Endothelial cell of umbilical vein (primary cell): ENCODE measurements around the gene ZNF597. TPM values are rescaled to one million over a fixed set of nuclear protein-coding genes. Genes with fewer than 3 reads are reported as not detected.

ENCODE experiments used
- BruUV-seq: library from RNA; stranded (reverse); fragments of 400-500 nt; replicated peaks from 2 replicates; lab custom pipeline; 2021; lab: Mats Ljungman, UMichigan
- CTCF ChIA-PET: fragments of 300-600, 350-600 bp; sonication (Branson Sonifier 250); formaldehyde crosslinking; loops from one replicate; lab custom pipeline; 2021; ENCODE audit warnings: antibody characterized with exemption, inconsistent platforms; lab: Charles Lee
- POLR2A ChIA-PET: fragments of 300-600, 350-600 bp; sonication (Branson Sonifier 250); formaldehyde crosslinking; loops from one replicate; lab custom pipeline; 2021; ENCODE audit warnings: antibody characterized with exemption, inconsistent platforms; lab: Charles Lee
- DNase-seq: peaks from one replicate; pipeline ENCODE4 v3.0.0-alpha.2; 2011; ENCODE audit warnings: low read depth, low spot score
- FAIRE-seq: peaks from 2 replicates; lab custom pipeline; 2011; peaks lifted over from hg19 to GRCh38; lab: Jason Lieb, UNC
- H2AFZ ChIP-seq: 2 replicates; pipeline ENCODE4 v1.6.0; 2012; ENCODE audit warnings: low read depth, low read length, control low read depth, inconsistent platforms
- H3K27ac ChIP-seq: 2 replicates; pipeline ENCODE4 v1.5.1; 2011; ENCODE audit warnings: low read depth, mild to moderate bottlenecking, control low read depth, low read length, moderate library complexity; ENCODE audit not compliant: insufficient read depth
- H3K27me3 ChIP-seq, 2 experiments: 2 replicates each; pipeline versions ENCODE4 v1.6.0 to v1.6.1; 2011; ENCODE audit warnings: low read length in 2 of 2, mixed read lengths in 1 of 2; ENCODE audit not compliant: control insufficient read depth in 2 of 2, insufficient read depth in 2 of 2
- H3K36me3 ChIP-seq, 2 experiments: 2 replicates in 1 of 2; 3 replicates in 1 of 2; pipeline ENCODE4 v1.5.1; 2011; ENCODE audit warnings: low read length in 2 of 2, mild to moderate bottlenecking in 1 of 2, moderate library complexity in 1 of 2; ENCODE audit not compliant: control insufficient read depth in 2 of 2, insufficient read depth in 2 of 2; ENCODE audit errors: extremely low read depth in 1 of 2
- H3K4me1 ChIP-seq: 3 replicates; pipeline ENCODE4 v1.5.1; 2011; ENCODE audit warnings: mild to moderate bottlenecking, low read length; ENCODE audit not compliant: control insufficient read depth, insufficient read depth; ENCODE audit errors: extremely low read depth
- H3K4me2 ChIP-seq: 2 replicates; pipeline ENCODE4 v1.6.1; 2011; ENCODE audit warnings: low read length, control low read depth, mixed read lengths; ENCODE audit not compliant: insufficient read depth
- H3K4me3 ChIP-seq, 3 experiments: fragments of 200-600 bp in 1 of 3; sonication (generic), shearing (Covaris generic) in 1 of 3; replicated peaks in 1 of 3; 2 replicates each; pipeline ENCODE4 v1.5.1; 2011 to 2016; ENCODE audit warnings: control low read depth in 3 of 3, low read length in 3 of 3, mild to moderate bottlenecking in 2 of 3, inconsistent platforms in 1 of 3, low read depth in 1 of 3, moderate library complexity in 1 of 3; ENCODE audit not compliant: insufficient read depth in 1 of 3
- H3K79me2 ChIP-seq: 2 replicates; pipeline ENCODE4 v1.6.0; 2012; ENCODE audit warnings: low read length, inconsistent platforms; ENCODE audit not compliant: control insufficient read depth, insufficient read depth
- H3K9ac ChIP-seq: replicated peaks from 2 replicates; pipeline ENCODE3; 2011; ENCODE audit warnings: low read length, control low read depth; ENCODE audit not compliant: insufficient read depth; ENCODE audit errors: extremely low read depth
- H3K9me1 ChIP-seq: replicated peaks from 3 replicates; pipeline ENCODE4 v1.6.0; 2011; ENCODE audit warnings: mild to moderate bottlenecking, low read length; ENCODE audit not compliant: control insufficient read depth, insufficient read depth; ENCODE audit errors: extremely low read depth
- H3K9me3 ChIP-seq: replicated peaks from 2 replicates; pipeline ENCODE4 v1.5.1; 2012; ENCODE audit warnings: low read length, inconsistent platforms; ENCODE audit not compliant: control insufficient read depth, insufficient read depth
- H4K20me1 ChIP-seq: replicated peaks from 2 replicates; pipeline ENCODE3; 2011; ENCODE audit warnings: mild to moderate bottlenecking, low read length; ENCODE audit not compliant: control insufficient read depth, insufficient read depth; ENCODE audit errors: extremely low read depth
- EZH2 ChIP-seq: IDR thresholded peaks from 2 replicates; pipeline ENCODE4 v1.6.1; 2012; ENCODE audit warnings: borderline replicate concordance, low read depth, mild to moderate bottlenecking, moderate library complexity, low read length, inconsistent platforms; ENCODE audit not compliant: severe bottlenecking
- FOS ChIP-seq: IDR thresholded peaks from 2 replicates; pipeline ENCODE4 v1.6.1; 2011; ENCODE audit warnings: mild to moderate bottlenecking, low read length, moderate library complexity, borderline replicate concordance; ENCODE audit not compliant: insufficient read depth
- GATA2 ChIP-seq: IDR thresholded peaks from 2 replicates; pipeline ENCODE4 v1.7.0; 2011; ENCODE audit warnings: low read depth, mild to moderate bottlenecking, moderate library complexity, mixed read lengths, low read length; ENCODE audit not compliant: insufficient read length, insufficient read depth
- JUN ChIP-seq: IDR thresholded peaks from 2 replicates; pipeline ENCODE4 v1.6.1; 2011; ENCODE audit warnings: borderline replicate concordance, low read depth; ENCODE audit not compliant: insufficient read length, insufficient read depth
- MYC ChIP-seq: IDR thresholded peaks from one replicate; pipeline ENCODE4 v1.6.1; 2011; ENCODE audit warnings: mild to moderate bottlenecking, low read depth, low read length
- POLR2A ChIP-seq: IDR thresholded peaks from 2 replicates; pipeline ENCODE4 v1.6.1; 2012; ENCODE audit warnings: low read depth, mild to moderate bottlenecking, control low read depth, low read length
- POLR2AphosphoS5 ChIP-seq: IDR thresholded peaks from 2 replicates; pipeline ENCODE4 v1.6.1; 2012; ENCODE audit warnings: low read depth, mild to moderate bottlenecking, control low read depth, low read length, moderate library complexity; ENCODE audit not compliant: insufficient read depth
- dilution Hi-C: fragments of 300-500 bp; cut with MboI; formaldehyde crosslinking; loops from one replicate; pipeline ENCODE4 v1.15.0; 2019; ENCODE audit warnings: low sequenced_read_pairs; ENCODE audit not compliant: extremely low pct_ligation_motif_present
- intact Hi-C: fragments of 100-400 bp; cut with micrococcal nuclease; formaldehyde crosslinking; loops from one replicate; pipeline ENCODE4 v1.10.0; 2022
- polyA plus RNA-seq, 4 experiments: library from polyadenylated mRNA; depleted of rRNA in 3 of 4; stranded (reverse) in 3 of 4; unstranded in 1 of 4; fragments of >200 nt; gene quantifications; 2 replicates each; pipeline versions ENCODE4 v1.2.1 to v1.2.3, GENCODE V29; 2011 to 2012; ENCODE audit warnings: missing spikeins in 1 of 4
- total RNA-seq: library from RNA; stranded (reverse); gene quantifications from 2 replicates; pipeline ENCODE4 v1.2.3, GENCODE V29; 2021
- TF ChIP-seq, protein P1 (sequence below): IDR thresholded peaks from 2 replicates; pipeline ENCODE4 v1.6.1; 2011; ENCODE audit not compliant: insufficient read depth, insufficient read length
- TF ChIP-seq, protein P2 (sequence below), 2 donors: IDR thresholded peaks; 1 replicate in 1 of 2; 2 replicates in 1 of 2; pipeline ENCODE4 v1.5.1; 2011; ENCODE audit warnings: low read length in 2 of 2, mild to moderate bottlenecking in 2 of 2, moderate library complexity in 2 of 2, control low read depth in 1 of 2, inconsistent platforms in 1 of 2, low read depth in 1 of 2; ENCODE audit not compliant: insufficient read depth in 1 of 2; ENCODE audit errors: extremely low read depth in 1 of 2

ZNF597 gene
- total and polyA plus RNA-seq, 2 donors (not counting 3 experiments of a cell fraction or from before 2014, with no cell fraction given): 0.75 to 1.4 TPM

DNA sequence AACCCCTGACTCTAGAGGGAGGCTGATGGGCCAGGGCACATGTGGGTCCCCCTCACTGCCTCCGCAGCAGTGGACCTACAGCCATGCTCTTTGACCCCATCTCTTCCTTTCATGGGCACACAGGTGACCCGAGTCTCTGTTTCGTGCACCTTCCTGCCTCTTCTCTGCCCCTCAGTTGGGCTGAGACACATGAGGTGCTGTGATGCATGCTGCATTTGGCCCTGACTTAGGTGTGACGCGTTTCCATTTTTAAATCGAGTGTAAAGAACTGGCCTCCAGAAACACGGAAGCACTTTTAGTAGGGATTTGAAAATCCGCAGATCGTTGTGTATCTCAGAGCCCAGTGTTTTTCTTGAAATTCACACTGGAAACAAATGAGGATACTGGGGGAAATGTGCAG is 27.4 kb upstream of the ZNF597 start:
- no peaks in the 10 kb centered on the region for H3K4me1 ChIP-seq
- no peak overlapping the region for H3K4me3 ChIP-seq
- no peaks in the 10 kb centered on the region for H3K27me3 ChIP-seq
- intact Hi-C loops (no loop called here), dilution Hi-C loops (no loop called here)
- FAIRE-seq (no peak), DNase-seq (no peak)
- H3K27ac ChIP-seq: no peak overlapping the region
- peaks cover 4% of the 10 kb centered on the region in 2 experiments for H3K36me3 ChIP-seq
- peaks cover 4% of the 10 kb centered on the region for H4K20me1 ChIP-seq
- peaks cover 85% of the 10 kb centered on the region for H3K79me2 ChIP-seq
- H2AFZ ChIP-seq: no peak overlapping the region
- no TSS peak for BruUV-seq
- H3K9ac ChIP-seq: no peak overlapping the region
- TF ChIP-seq, protein P1, sequence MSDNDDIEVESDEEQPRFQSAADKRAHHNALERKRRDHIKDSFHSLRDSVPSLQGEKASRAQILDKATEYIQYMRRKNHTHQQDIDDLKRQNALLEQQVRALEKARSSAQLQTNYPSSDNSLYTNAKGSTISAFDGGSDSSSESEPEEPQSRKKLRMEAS: no peak
- TF ChIP-seq POLR2A (no peak), GATA2 (no peak), MYC (no peak), JUN (no peak), FOS (no peak), EZH2 (no peak)
- no peaks in the 10 kb centered on the region for H3K9me3 ChIP-seq
- H3K9me1 ChIP-seq: no peaks in the 10 kb centered on the region
- ChIA-PET POLR2A (no interaction called here), CTCF (no interaction called here)
- H3K4me2 ChIP-seq: no peak overlapping the region

DNA sequence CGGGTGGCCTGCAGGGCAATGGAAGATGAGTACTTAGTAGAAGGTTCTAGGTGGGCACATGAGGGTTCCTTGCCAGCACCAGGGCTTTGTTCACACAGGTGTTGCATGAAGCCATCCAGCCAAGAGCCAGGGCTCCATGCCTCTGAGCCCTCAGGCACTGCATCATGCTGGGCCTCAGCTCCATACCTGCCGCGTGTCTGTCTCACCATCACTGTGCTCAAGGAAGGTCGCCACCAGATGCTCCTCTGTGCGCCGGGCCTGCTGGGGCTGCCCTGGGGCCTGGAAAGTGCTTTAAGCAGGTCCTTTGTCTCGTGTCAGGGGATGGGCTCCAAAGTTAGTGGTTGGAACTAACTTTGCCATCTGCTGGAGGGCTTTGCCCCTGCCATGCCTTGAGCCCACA is 26.4 kb upstream of the ZNF597 start:
- H2AFZ ChIP-seq: no peak overlapping the region
- no peak overlapping the region for H3K4me2 ChIP-seq
- H3K36me3 ChIP-seq: peaks cover 4% of the 10 kb centered on the region in 2 experiments
- ChIA-PET CTCF (no interaction called here), POLR2A (no interaction called here)
- no peak overlapping the region for H3K4me3 ChIP-seq
- dilution Hi-C loops: no loop called here
- TF ChIP-seq GATA2 (no peak), FOS (no peak), EZH2 (no peak), POLR2AphosphoS5 (no peak), JUN (no peak), POLR2A (no peak), MYC (no peak)
- TF ChIP-seq, protein P1: no peak
- TF ChIP-seq, protein P2, sequence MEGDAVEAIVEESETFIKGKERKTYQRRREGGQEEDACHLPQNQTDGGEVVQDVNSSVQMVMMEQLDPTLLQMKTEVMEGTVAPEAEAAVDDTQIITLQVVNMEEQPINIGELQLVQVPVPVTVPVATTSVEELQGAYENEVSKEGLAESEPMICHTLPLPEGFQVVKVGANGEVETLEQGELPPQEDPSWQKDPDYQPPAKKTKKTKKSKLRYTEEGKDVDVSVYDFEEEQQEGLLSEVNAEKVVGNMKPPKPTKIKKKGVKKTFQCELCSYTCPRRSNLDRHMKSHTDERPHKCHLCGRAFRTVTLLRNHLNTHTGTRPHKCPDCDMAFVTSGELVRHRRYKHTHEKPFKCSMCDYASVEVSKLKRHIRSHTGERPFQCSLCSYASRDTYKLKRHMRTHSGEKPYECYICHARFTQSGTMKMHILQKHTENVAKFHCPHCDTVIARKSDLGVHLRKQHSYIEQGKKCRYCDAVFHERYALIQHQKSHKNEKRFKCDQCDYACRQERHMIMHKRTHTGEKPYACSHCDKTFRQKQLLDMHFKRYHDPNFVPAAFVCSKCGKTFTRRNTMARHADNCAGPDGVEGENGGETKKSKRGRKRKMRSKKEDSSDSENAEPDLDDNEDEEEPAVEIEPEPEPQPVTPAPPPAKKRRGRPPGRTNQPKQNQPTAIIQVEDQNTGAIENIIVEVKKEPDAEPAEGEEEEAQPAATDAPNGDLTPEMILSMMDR (IDR thresholded peaks at IDR 0.05; ENCODE audit: extremely low read depth in 1 of 2, insufficient read depth in 1 of 2, low read depth in 1 of 2, low read length in 2 of 2): no peak
- intact Hi-C loops: no loop called here
- peaks cover 87% of the 10 kb centered on the region for H3K79me2 ChIP-seq
- H3K27ac ChIP-seq: no peak overlapping the region
- H3K9me1 ChIP-seq: no peaks in the 10 kb centered on the region
- no peaks in the 10 kb centered on the region for H3K9me3 ChIP-seq
- H3K9ac ChIP-seq: no peak overlapping the region
- no TSS peak for BruUV-seq
- no peaks in the 10 kb centered on the region for H3K27me3 ChIP-seq
- peaks cover 4% of the 10 kb centered on the region for H4K20me1 ChIP-seq
- no peak for FAIRE-seq
- DNase-seq: no peak
- H3K4me1 ChIP-seq: no peaks in the 10 kb centered on the region
